Naive B cell (primary cell): ENCODE measurements around the gene B3GAT2. TPM values are rescaled to one million over a fixed set of nuclear protein-coding genes. Genes with fewer than 3 reads are reported as not detected.

Experiments
- ATAC-seq, 2 donors: fragments of 150-1000 bp; cut with Tn5 transposase; 2 replicates each; pipeline ENCODE4 v1.10.0; 2021; ENCODE audit warnings: low read depth in 2 of 2, mild to moderate bottlenecking in 2 of 2, moderate library complexity in 2 of 2
- DNase-seq: peaks from one replicate; pipeline ENCODE4 v3.0.0; 2022
- H3K27ac Mint-ChIP-seq, 6 donors: one replicate each; pipeline ENCODE4 v1.8.0; 2020 to 2022; ENCODE audit warnings: mild to moderate bottlenecking in 6 of 6, mixed read lengths in 6 of 6, moderate library complexity in 5 of 6, inconsistent platforms in 2 of 6
- H3K27me3 Mint-ChIP-seq, 3 donors: one replicate each; pipeline ENCODE4 v1.8.0; 2021 to 2022; ENCODE audit warnings: mixed read lengths in 3 of 3, mild to moderate bottlenecking in 1 of 3
- H3K36me3 Mint-ChIP-seq, 2 donors: one replicate each; pipeline ENCODE4 v1.8.0; 2020 to 2022; ENCODE audit warnings: mixed read lengths in 2 of 2, inconsistent platforms in 1 of 2, mild to moderate bottlenecking in 1 of 2
- H3K4me1 Mint-ChIP-seq, 3 donors: one replicate each; pipeline ENCODE4 v1.8.0; 2020 to 2022; ENCODE audit warnings: mixed read lengths in 3 of 3, inconsistent platforms in 1 of 3, mild to moderate bottlenecking in 1 of 3, moderate library complexity in 1 of 3
- H3K4me3 Mint-ChIP-seq, 8 donors: one replicate each; pipeline ENCODE4 v1.8.0; 2020 to 2022; ENCODE audit warnings: mild to moderate bottlenecking in 8 of 8, mixed read lengths in 8 of 8, moderate library complexity in 8 of 8, inconsistent platforms in 2 of 8
- H3K9me3 Mint-ChIP-seq, 7 donors: one replicate each; pipeline ENCODE4 v1.8.0; 2020 to 2022; ENCODE audit warnings: mixed read lengths in 7 of 7, mild to moderate bottlenecking in 5 of 7, inconsistent platforms in 2 of 7, moderate library complexity in 1 of 7
- polyA plus RNA-seq, 6 donors: library from polyadenylated mRNA; unstranded; fragments of 300-500 nt; fragmentation: Illumina TruSeq; gene quantifications; one replicate each; pipeline ENCODE4 v1.2.3, GENCODE V29; 2021; ENCODE audit warnings: low read depth in 6 of 6

The B3GAT2 gene
- polyA plus RNA-seq, 6 donors from 2014 or later = 0.07 to 0.93 (median 0.21) TPM

GRCh38 chr6:70847106-70848084 lies 109.5 kb downstream of the B3GAT2 start:
- Mint-ChIP-seq H3K27ac (peak overlapping the region in 4 of 6 donors; percentile 3 to 62 (median 6)), H3K4me3 (no peak overlapping the region), H3K27me3 (no peaks in the 10 kb centered on the region), H3K36me3 (peaks cover 0 to 8% of the 10 kb centered on the region in 2 donors), H3K4me1 (peaks cover 20 to 26% (median 22%) of the 10 kb centered on the region in 3 donors), H3K9me3 (no peaks in the 10 kb centered on the region)
- no peak for DNase-seq
- peak; percentile 38 to 60 for ATAC-seq

- Mint-ChIP-seq H3K9me3 (no peaks in the 10 kb centered on the region), H3K36me3 (peaks cover 0 to 8% of the 10 kb centered on the region in 2 donors), H3K27ac (peak overlapping the region in 4 of 6 donors; percentile 19 to 84 (median 80)), H3K4me3 (peak overlapping the region in 1 of 8 donors; percentile 13), H3K4me1 (peaks cover 20 to 26% (median 22%) of the 10 kb centered on the region in 3 donors), H3K27me3 (no peaks in the 10 kb centered on the region)
- ATAC-seq (no peak), DNase-seq (no peak)
Measured at GRCh38 chr6:70846207-70846835, 110.5 kb downstream of the B3GAT2 start.

- DNase-seq (no peak), ATAC-seq (no peak)
- Mint-ChIP-seq H3K36me3 (peaks cover 0 to 8% of the 10 kb centered on the region in 2 donors), H3K9me3 (no peaks in the 10 kb centered on the region), H3K4me1 (peaks cover 20 to 30% (median 22%) of the 10 kb centered on the region in 3 donors), H3K27ac (no peak overlapping the region), H3K27me3 (no peaks in the 10 kb centered on the region), H3K4me3 (no peak overlapping the region)
Measured at GRCh38 chr6:70844301-70844700, 112.6 kb downstream of the B3GAT2 start.

GRCh38 chr6:70843328-70843918 lies 113.4 kb downstream of the B3GAT2 start:
- Mint-ChIP-seq H3K27ac (peak overlapping the region in 3 of 6 donors; percentile 13 to 75 (median 66)), H3K27me3 (no peaks in the 10 kb centered on the region), H3K4me3 (no peak overlapping the region), H3K9me3 (no peaks in the 10 kb centered on the region), H3K4me1 (peaks cover 14 to 31% (median 15%) of the 10 kb centered on the region in 3 donors), H3K36me3 (peaks cover 0 to 12% of the 10 kb centered on the region in 2 donors)
- DNase-seq (no peak), ATAC-seq (no peak)

GRCh38 chr6:70842541-70842940 lies 114.3 kb downstream of the B3GAT2 start:
- DNase-seq = no peak
- Mint-ChIP-seq H3K9me3 (no peaks in the 10 kb centered on the region), H3K4me3 (no peak overlapping the region), H3K36me3 (peaks cover 0 to 17% of the 10 kb centered on the region in 2 donors), H3K4me1 (peaks cover 7 to 27% (median 10%) of the 10 kb centered on the region in 3 donors), H3K27me3 (no peaks in the 10 kb centered on the region), H3K27ac (peak overlapping the region in 1 of 6 donors; percentile 17)
- ATAC-seq = no peak

- H3K27ac Mint-ChIP-seq = no peak overlapping the region
- ATAC-seq = no peak
- H3K9me3 Mint-ChIP-seq = no peaks in the 10 kb centered on the region
- no peak overlapping the region for H3K4me3 Mint-ChIP-seq
- H3K36me3 Mint-ChIP-seq = peaks cover 6 to 12% of the 10 kb centered on the region in 2 donors
- H3K4me1 Mint-ChIP-seq = peaks cover 1 to 20% (median 2%) of the 10 kb centered on the region in 3 donors
- H3K27me3 Mint-ChIP-seq = no peaks in the 10 kb centered on the region
- DNase-seq = no peak
Measured at GRCh38 chr6:70841112-70841511, 115.7 kb downstream of the B3GAT2 start.

GRCh38 chr6:70839286-70840266 lies 117.3 kb downstream of the B3GAT2 start:
- Mint-ChIP-seq H3K9me3 (no peaks in the 10 kb centered on the region), H3K4me1 (peaks cover 0 to 19% (median 2%) of the 10 kb centered on the region in 3 donors), H3K36me3 (peaks cover 8 to 10% of the 10 kb centered on the region in 2 donors), H3K27ac (peak overlapping the region in 1 of 6 donors; percentile 49), H3K27me3 (no peaks in the 10 kb centered on the region), H3K4me3 (peak overlapping the region in 2 of 8 donors; percentile 4 to 7)
- ATAC-seq (no peak), DNase-seq (no peak)

- DNase-seq (no peak), ATAC-seq (no peak)
- H3K36me3 Mint-ChIP-seq = peaks cover 8 to 10% of the 10 kb centered on the region in 2 donors
- H3K9me3 Mint-ChIP-seq = no peaks in the 10 kb centered on the region
- no peak overlapping the region for H3K4me3 Mint-ChIP-seq
- no peak overlapping the region for H3K27ac Mint-ChIP-seq
- no peaks in the 10 kb centered on the region for H3K27me3 Mint-ChIP-seq
- H3K4me1 Mint-ChIP-seq = peaks cover 0 to 19% (median 2%) of the 10 kb centered on the region in 3 donors
Measured at GRCh38 chr6:70838907-70839285, 118.0 kb downstream of the B3GAT2 start.

- Mint-ChIP-seq H3K9me3 (peaks cover 0 to 12% (median 5%) of the 10 kb centered on the region in 7 donors), H3K36me3 (peaks cover 17 to 18% of the 10 kb centered on the region in 2 donors), H3K4me3 (no peak overlapping the region), H3K27ac (no peak overlapping the region), H3K4me1 (peaks cover 0 to 13% (median 0%) of the 10 kb centered on the region in 3 donors), H3K27me3 (no peaks in the 10 kb centered on the region)
- no peak for ATAC-seq
- DNase-seq = no peak
Measured at GRCh38 chr6:70834520-70834919, 122.3 kb downstream of the B3GAT2 start.

- Mint-ChIP-seq H3K27me3 (no peaks in the 10 kb centered on the region), H3K9me3 (peaks cover 0 to 12% (median 5%) of the 10 kb centered on the region in 7 donors), H3K4me3 (no peak overlapping the region), H3K36me3 (peaks cover 9 to 12% of the 10 kb centered on the region in 2 donors), H3K27ac (no peak overlapping the region), H3K4me1 (peaks cover 0 to 6% (median 2%) of the 10 kb centered on the region in 3 donors)
- DNase-seq (no peak), ATAC-seq (no peak)
Measured at GRCh38 chr6:70831427-70831826, 125.4 kb downstream of the B3GAT2 start.

- Mint-ChIP-seq H3K27me3 (no peaks in the 10 kb centered on the region), H3K9me3 (peaks cover 6 to 18% (median 10%) of the 10 kb centered on the region in 7 donors), H3K4me1 (peaks cover 10 to 15% (median 13%) of the 10 kb centered on the region in 3 donors), H3K4me3 (no peak overlapping the region), H3K36me3 (peaks cover 11 to 17% of the 10 kb centered on the region in 2 donors), H3K27ac (peak overlapping the region in 2 of 6 donors; percentile 18 to 78)
- peak; percentile 28 to 36 for ATAC-seq
- no peak for DNase-seq
Measured at GRCh38 chr6:70823651-70824050, 133.2 kb downstream of the B3GAT2 start.

GRCh38 chr6:70821751-70822150 lies 135.1 kb downstream of the B3GAT2 start:
- Mint-ChIP-seq H3K4me1 (peaks cover 10 to 15% (median 13%) of the 10 kb centered on the region in 3 donors), H3K9me3 (peaks cover 6 to 18% (median 10%) of the 10 kb centered on the region in 7 donors), H3K27me3 (no peaks in the 10 kb centered on the region), H3K27ac (no peak overlapping the region), H3K36me3 (peaks cover 11 to 17% of the 10 kb centered on the region in 2 donors), H3K4me3 (no peak overlapping the region)
- no peak for ATAC-seq
- no peak for DNase-seq
